ENCODE data around the gene MGAT3.

Gene MGAT3

DNA sequence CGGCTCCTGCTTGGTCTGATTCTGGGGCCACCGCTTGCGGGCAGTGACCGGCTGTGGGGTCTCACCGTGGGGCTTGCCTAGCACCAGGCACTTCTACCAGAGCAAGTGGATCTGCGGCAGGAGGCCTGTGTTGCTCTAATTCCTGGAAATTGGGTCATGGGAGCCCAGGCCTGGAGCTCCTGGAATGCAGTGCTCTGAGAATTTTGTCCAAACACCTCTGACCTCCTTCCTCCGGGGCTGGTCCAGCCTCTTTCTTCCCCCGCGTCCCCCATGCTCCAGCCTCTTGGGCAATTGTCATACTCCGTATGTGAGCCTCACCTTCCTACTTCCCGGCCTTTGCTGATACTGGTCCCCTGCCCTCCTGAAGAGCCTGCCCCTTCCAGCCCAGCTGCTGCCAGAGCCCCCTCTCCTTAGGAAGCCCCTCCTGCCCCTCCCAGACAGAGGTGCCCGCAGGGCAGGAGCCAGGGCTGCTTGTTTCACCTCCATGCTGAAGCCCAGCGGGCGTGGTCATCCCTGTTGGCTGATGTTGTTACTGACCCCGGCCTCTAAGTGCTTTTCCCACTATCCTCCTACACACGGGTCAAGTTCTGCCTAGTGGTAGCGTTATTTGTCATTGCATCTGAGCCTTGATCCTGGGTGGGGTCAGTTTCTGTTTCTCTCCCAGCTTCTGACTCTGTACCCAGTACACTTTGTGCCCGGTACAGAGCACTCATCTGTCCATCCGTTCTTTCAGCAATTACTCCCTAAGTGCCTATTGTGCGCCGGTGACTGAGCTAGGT is 9.6 kb downstream of the MGAT3 start:
- Histone ChIP-seq H3K27me3 (ENCODE audit: low read depth) (no peaks in the 10 kb centered on the region), H3K9me3 (no peaks in the 10 kb centered on the region), H3K36me3 (replicated peaks) (no peaks in the 10 kb centered on the region), H3K4me1 (no peaks in the 10 kb centered on the region), H3K4me3 (no peak overlapping the region)
- no peak for DNase-seq (ENCODE audit: low spot score in 2 of 2)
- in situ Hi-C loops (cut with MboI; ENCODE audit: low sequenced_read_pairs), result no loop called here

DNA sequence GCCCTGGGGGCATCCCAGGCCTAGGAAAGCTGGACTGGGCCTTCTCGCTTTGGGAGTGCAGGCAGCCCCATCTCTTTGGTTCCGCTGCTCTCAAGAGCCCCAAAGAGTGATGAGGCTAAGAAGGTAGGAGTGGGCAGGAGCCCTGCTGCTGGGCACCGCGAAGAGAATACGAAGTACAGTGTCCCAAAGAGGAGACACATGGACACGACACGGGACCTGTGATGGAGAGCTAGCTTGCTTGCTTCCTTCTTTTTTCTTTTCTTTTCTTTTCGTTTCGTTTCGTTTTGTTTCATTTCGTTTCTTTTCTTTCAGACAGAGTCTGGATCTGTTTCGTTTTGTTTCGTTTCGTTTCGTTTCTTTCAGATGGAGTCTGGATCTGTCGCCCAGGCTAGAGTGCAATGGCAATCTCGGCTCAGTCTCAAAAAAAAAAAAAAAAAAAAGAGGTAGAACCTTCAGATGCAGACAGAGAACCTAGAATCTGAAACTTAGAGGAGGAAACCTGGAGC is 10.6 kb downstream of the MGAT3 start:
- in situ Hi-C loops (cut with MboI; ENCODE audit: low sequenced_read_pairs), result no loop called here
- no peaks in the 10 kb centered on the region for H3K9me3 ChIP-seq
- H3K36me3 ChIP-seq (replicated peaks), result no peaks in the 10 kb centered on the region
- H3K4me1 ChIP-seq, result no peaks in the 10 kb centered on the region
- DNase-seq (ENCODE audit: low spot score in 2 of 2), result no peak
- H3K27me3 ChIP-seq (ENCODE audit: low read depth), result no peaks in the 10 kb centered on the region
- H3K4me3 ChIP-seq, result no peak overlapping the region

GRCh38 chr22:39468487-39469325 is 11.9 kb downstream of the MGAT3 start:
- no peaks in the 10 kb centered on the region for H3K27me3 ChIP-seq (ENCODE audit: low read depth)
- in situ Hi-C loops (cut with MboI; ENCODE audit: low sequenced_read_pairs), result no loop called here
- no peak for DNase-seq (ENCODE audit: low spot score in 2 of 2)
- H3K4me3 ChIP-seq, result no peak overlapping the region
- H3K4me1 ChIP-seq, result no peaks in the 10 kb centered on the region
- H3K36me3 ChIP-seq (replicated peaks), result no peaks in the 10 kb centered on the region
- H3K9me3 ChIP-seq, result no peaks in the 10 kb centered on the region

- in situ Hi-C loops (cut with MboI; ENCODE audit: low sequenced_read_pairs), result no loop called here
- H3K36me3 ChIP-seq (replicated peaks), result no peaks in the 10 kb centered on the region
- no peak overlapping the region for H3K4me3 ChIP-seq
- H3K4me1 ChIP-seq, result no peaks in the 10 kb centered on the region
- H3K27me3 ChIP-seq (ENCODE audit: low read depth), result no peaks in the 10 kb centered on the region
- no peak for DNase-seq (ENCODE audit: low spot score in 2 of 2)
- no peaks in the 10 kb centered on the region for H3K9me3 ChIP-seq
Measured at GRCh38 chr22:39469326-39469680, 12.5 kb downstream of the MGAT3 start.

- Histone ChIP-seq H3K27me3 (ENCODE audit: low read depth) (no peaks in the 10 kb centered on the region), H3K9me3 (no peaks in the 10 kb centered on the region), H3K4me1 (no peaks in the 10 kb centered on the region), H3K36me3 (replicated peaks) (no peaks in the 10 kb centered on the region), H3K4me3 (no peak overlapping the region)
- DNase-seq (ENCODE audit: low spot score in 2 of 2), result no peak
- in situ Hi-C loops (cut with MboI; ENCODE audit: low sequenced_read_pairs), result no loop called here
Measured at GRCh38 chr22:39469681-39470450, 13.1 kb downstream of the MGAT3 start.

- no peak overlapping the region for H3K4me3 ChIP-seq
- no peaks in the 10 kb centered on the region for H3K27me3 ChIP-seq (ENCODE audit: low read depth)
- no peaks in the 10 kb centered on the region for H3K9me3 ChIP-seq
- H3K36me3 ChIP-seq (replicated peaks), result no peaks in the 10 kb centered on the region
- no peaks in the 10 kb centered on the region for H3K4me1 ChIP-seq
- in situ Hi-C loops (cut with MboI; ENCODE audit: low sequenced_read_pairs), result no loop called here
- DNase-seq (ENCODE audit: low spot score in 2 of 2), result no peak
Measured at GRCh38 chr22:39470451-39471291, 13.9 kb downstream of the MGAT3 start.

- DNase-seq (ENCODE audit: low spot score in 2 of 2), result peak in 1 of 2 experiments; percentile 37
- Histone ChIP-seq H3K36me3 (replicated peaks) (no peaks in the 10 kb centered on the region), H3K9me3 (no peaks in the 10 kb centered on the region), H3K27me3 (ENCODE audit: low read depth) (no peaks in the 10 kb centered on the region), H3K4me3 (no peak overlapping the region), H3K4me1 (no peaks in the 10 kb centered on the region)
- in situ Hi-C loops (cut with MboI; ENCODE audit: low sequenced_read_pairs), result no loop called here
Measured at GRCh38 chr22:39471381-39472141, 14.7 kb downstream of the MGAT3 start.

GRCh38 chr22:39472570-39473556 is 16.1 kb downstream of the MGAT3 start:
- DNase-seq (ENCODE audit: low spot score in 2 of 2), result no peak
- H3K9me3 ChIP-seq, result no peaks in the 10 kb centered on the region
- no peaks in the 10 kb centered on the region for H3K27me3 ChIP-seq (ENCODE audit: low read depth)
- in situ Hi-C loops (cut with MboI; ENCODE audit: low sequenced_read_pairs), result no loop called here
- no peaks in the 10 kb centered on the region for H3K4me1 ChIP-seq
- no peak overlapping the region for H3K4me3 ChIP-seq
- no peaks in the 10 kb centered on the region for H3K36me3 ChIP-seq (replicated peaks)

GRCh38 chr22:39473851-39474250 is 17.0 kb downstream of the MGAT3 start:
- DNase-seq (ENCODE audit: low spot score in 2 of 2), result no peak
- no peaks in the 10 kb centered on the region for H3K36me3 ChIP-seq (replicated peaks)
- H3K4me3 ChIP-seq, result no peak overlapping the region
- no peaks in the 10 kb centered on the region for H3K4me1 ChIP-seq
- in situ Hi-C loops (cut with MboI; ENCODE audit: low sequenced_read_pairs), result no loop called here
- no peaks in the 10 kb centered on the region for H3K27me3 ChIP-seq (ENCODE audit: low read depth)
- no peaks in the 10 kb centered on the region for H3K9me3 ChIP-seq

DNA sequence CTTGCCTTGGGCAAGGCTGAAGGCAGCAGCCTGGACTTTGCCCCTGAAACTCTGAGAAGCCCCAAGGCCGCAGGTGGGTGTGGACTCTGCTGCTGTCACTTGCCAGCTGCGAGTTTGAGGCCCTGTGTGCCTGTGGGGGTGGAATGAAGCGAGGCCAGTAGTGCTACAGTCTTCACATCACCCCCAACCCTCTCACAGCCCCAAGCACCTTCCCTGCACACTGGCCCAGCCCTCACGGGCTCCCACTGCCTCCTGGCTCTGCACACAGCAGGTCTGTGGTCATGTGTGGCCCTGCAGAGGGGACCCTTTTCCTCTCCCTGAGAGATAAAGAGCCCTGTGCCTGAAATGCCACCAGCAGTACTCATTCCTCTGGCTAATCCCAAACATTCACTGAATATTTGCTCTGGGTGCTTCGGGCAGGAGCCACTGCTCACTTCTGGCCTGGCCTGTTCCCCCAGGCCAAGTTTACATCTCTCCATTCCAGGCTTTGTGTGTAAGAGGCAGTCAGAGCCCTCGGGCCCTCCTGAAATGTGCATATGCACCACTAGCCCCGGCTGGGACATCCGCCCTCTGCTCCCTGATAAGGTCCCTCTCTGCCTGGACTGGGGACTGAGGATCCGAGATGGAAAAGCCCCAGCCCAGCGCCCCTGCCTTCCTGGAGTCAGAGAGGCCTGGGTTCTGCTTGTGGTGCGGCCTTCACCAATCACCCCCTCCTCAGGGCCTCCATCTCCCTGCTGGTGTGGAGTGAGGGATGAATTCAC is 17.7 kb downstream of the MGAT3 start:
- H3K36me3 ChIP-seq (replicated peaks), result no peaks in the 10 kb centered on the region
- in situ Hi-C loops (cut with MboI; ENCODE audit: low sequenced_read_pairs), result no loop called here
- no peaks in the 10 kb centered on the region for H3K27me3 ChIP-seq (ENCODE audit: low read depth)
- no peaks in the 10 kb centered on the region for H3K9me3 ChIP-seq
- H3K4me1 ChIP-seq, result no peaks in the 10 kb centered on the region
- no peak for DNase-seq (ENCODE audit: low spot score in 2 of 2)
- H3K4me3 ChIP-seq, result no peak overlapping the region

GRCh38 chr22:39475337-39475736 is 18.5 kb downstream of the MGAT3 start:
- Histone ChIP-seq H3K36me3 (replicated peaks) (no peaks in the 10 kb centered on the region), H3K4me3 (no peak overlapping the region), H3K9me3 (no peaks in the 10 kb centered on the region), H3K27me3 (ENCODE audit: low read depth) (no peaks in the 10 kb centered on the region), H3K4me1 (no peaks in the 10 kb centered on the region)
- DNase-seq (ENCODE audit: low spot score in 2 of 2), result no peak
- in situ Hi-C loops (cut with MboI; ENCODE audit: low sequenced_read_pairs), result no loop called here

All from HAP-1 (cell line).